ENCODE results near the gene CKB. TPM values are rescaled to one million over a fixed set of nuclear protein-coding genes. Genes with fewer than 3 reads are reported as not detected.

CKB gene
- total and polyA plus RNA-seq, 2 donors (not counting 1 experiment from before 2014, with no cell fraction given), result 65.2 to 136 TPM

DNA sequence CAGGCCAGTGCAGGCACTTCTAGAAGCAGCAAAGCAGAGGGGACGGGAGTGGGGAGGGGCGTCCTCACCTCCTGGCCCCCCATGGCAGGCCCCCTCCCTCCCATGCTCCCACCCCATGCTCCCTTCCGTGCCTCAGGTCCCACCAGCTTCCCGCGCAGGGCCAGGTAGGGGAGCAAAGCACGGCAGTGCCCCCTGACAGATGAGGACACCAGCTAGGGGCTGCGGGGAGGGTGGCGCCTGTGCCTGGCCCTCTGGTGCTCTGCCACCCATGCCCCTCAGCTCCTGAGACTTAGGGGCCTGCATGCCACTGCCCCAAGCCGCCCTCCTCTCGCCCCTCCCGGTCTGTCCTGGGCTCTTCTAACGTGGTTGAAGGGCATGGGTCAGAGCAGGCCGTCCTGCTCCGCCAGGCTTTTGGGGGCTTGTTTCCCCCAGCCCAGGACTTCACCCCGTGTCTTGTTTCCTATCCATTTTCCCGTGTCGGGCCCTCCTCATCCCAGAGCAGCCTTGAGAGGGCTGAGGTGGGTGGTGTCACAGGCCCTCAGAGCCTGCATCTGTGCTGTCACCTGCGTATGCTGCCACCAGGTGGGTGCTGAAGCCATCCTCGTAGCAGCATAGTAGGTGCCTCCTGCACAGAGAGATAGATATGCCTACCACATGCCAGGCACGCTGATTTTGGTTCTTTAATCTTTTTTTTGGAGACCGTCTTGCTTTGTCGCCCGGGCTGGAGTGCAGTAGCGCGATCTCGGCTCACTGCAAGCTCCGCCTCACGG lies 16.6 kb upstream of the CKB start:
- H3K4me3 ChIP-seq (replicated peaks in 1 of 4; ENCODE audit: control extremely low read depth in 1 of 4, insufficient read depth in 1 of 4, low read depth in 3 of 4, low read length in 4 of 4), result no peak overlapping the region
- peaks cover 46% of the 10 kb centered on the region for H3K4me1 ChIP-seq (ENCODE audit: control insufficient read depth, extremely low read depth, insufficient read depth, low read length)
- no peaks in the 10 kb centered on the region for H3K79me2 ChIP-seq (ENCODE audit: control insufficient read depth, insufficient read depth, low read length)
- no peak overlapping the region for H2AFZ ChIP-seq (ENCODE audit: low read length)
- DNase-seq (ENCODE audit: low read depth in 2 of 2), result no peak
- H3K9me3 ChIP-seq (ENCODE audit: control insufficient read depth, insufficient read depth, low read depth, low read length), result no peaks in the 10 kb centered on the region
- no peaks in the 10 kb centered on the region for H4K20me1 ChIP-seq (ENCODE audit: control insufficient read depth, extremely low read depth, insufficient read depth, low read length)
- peaks cover 5% of the 10 kb centered on the region for H3K36me3 ChIP-seq (ENCODE audit: control insufficient read depth, insufficient read depth, low read length)
- no peak overlapping the region for H3K9ac ChIP-seq (ENCODE audit: insufficient read depth, low read length)
- no peak overlapping the region for H3K4me2 ChIP-seq (ENCODE audit: extremely low read depth, insufficient read depth, low read length)
- no peak overlapping the region for H3K27ac ChIP-seq (ENCODE audit: insufficient read depth, low read length)
- no peak for TF ChIP-seq EZH2 (IDR thresholded peaks at IDR 0.05; ENCODE audit: low read length, missing control alignments)
- TF ChIP-seq, protein P1, sequence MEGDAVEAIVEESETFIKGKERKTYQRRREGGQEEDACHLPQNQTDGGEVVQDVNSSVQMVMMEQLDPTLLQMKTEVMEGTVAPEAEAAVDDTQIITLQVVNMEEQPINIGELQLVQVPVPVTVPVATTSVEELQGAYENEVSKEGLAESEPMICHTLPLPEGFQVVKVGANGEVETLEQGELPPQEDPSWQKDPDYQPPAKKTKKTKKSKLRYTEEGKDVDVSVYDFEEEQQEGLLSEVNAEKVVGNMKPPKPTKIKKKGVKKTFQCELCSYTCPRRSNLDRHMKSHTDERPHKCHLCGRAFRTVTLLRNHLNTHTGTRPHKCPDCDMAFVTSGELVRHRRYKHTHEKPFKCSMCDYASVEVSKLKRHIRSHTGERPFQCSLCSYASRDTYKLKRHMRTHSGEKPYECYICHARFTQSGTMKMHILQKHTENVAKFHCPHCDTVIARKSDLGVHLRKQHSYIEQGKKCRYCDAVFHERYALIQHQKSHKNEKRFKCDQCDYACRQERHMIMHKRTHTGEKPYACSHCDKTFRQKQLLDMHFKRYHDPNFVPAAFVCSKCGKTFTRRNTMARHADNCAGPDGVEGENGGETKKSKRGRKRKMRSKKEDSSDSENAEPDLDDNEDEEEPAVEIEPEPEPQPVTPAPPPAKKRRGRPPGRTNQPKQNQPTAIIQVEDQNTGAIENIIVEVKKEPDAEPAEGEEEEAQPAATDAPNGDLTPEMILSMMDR (conservative IDR thresholded peaks at IDR 0.05 in 1 of 2, IDR thresholded peaks at IDR 0.05 in 1 of 2; ENCODE audit: low read depth in 1 of 2, low read length in 2 of 2), result no peak
- H3K27me3 ChIP-seq (ENCODE audit: control insufficient read depth, insufficient read depth, low read length), result no peaks in the 10 kb centered on the region

DNA sequence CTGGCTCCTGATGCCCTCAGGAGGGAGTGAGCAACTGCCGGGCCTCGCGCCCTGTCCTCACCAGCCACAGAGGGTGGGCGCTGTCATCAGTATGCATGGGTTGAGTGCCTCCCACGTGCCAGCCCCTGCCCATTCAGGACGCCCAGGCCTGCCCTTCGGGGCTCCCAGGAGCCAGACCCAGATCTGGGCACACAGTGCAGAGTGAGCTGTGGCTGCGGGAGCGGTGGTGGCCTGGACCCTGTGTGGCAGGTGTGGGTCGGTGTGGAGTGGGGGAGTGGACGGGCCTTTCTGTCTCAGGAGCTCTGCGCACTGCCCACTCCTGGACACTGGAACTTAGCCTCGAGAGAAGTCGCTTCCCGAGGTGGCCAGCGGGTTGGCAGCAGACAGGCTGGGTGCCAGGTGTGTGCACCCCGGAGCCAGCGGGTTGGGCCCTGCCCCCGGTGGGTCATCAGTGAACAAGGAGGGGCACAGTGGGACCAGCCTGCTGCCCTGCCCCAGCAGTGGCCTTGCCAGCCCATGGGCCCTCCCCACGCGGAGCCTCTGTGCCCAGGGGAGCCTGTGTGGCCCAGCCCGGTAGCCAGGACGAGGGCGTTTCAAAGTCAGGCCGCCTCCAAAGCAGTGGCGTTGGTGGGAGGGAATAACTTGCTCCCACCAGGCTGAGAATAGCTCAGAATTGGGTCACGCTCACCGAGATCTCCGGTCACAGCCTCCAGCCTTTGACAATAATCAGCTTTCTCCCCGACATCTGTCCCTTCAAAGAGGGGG lies 15.8 kb upstream of the CKB start:
- no peak for DNase-seq (ENCODE audit: low read depth in 2 of 2)
- H3K27ac ChIP-seq (ENCODE audit: insufficient read depth, low read length), result no peak overlapping the region
- TF ChIP-seq, protein P1 (conservative IDR thresholded peaks at IDR 0.05 in 1 of 2, IDR thresholded peaks at IDR 0.05 in 1 of 2; ENCODE audit: low read depth in 1 of 2, low read length in 2 of 2), result no peak
- no peak for TF ChIP-seq EZH2 (IDR thresholded peaks at IDR 0.05; ENCODE audit: low read length, missing control alignments)

DNA sequence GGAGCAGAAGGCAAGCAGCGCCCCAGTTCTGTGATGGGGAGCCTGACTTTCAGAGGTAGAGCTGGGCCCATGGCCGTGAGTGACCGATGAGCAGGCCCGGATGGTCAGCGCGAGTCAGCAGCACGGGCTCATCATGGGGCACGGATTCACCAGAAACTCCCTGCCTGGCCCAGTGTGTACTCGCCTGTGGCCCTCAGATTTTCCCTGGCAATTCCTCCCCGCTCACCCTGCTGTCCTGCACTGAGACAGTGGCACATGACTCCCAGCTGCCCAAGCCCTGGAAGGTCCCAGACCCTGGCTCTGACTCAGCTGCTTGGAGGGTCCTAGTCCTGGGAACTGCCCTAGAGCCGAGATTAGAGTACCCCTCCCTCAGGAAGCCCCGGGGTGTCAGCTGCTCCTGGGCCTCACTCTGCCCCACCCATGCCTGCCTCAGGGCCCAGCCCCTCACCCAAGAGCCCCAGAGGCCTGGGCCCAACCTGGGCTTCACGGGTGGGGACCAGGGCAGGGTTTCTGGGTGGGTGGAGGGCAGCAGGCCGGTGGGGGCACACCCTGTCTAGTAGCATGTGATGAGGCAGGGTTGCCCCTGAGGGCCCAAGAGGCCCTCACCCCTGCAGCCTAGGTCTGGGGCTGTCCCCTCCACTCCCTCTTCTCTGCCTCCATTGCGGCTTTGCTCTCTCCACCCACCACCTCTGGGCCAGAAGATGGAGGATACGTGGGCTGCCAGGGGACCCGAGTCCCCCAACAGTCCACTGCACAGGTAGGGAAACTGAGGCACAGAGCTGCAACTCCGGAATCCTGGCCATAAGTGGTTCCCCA lies 14.8 kb upstream of the CKB start:
- Histone ChIP-seq H3K27me3 (ENCODE audit: control insufficient read depth, insufficient read depth, low read length) (no peaks in the 10 kb centered on the region), H3K4me3 (replicated peaks in 1 of 4; ENCODE audit: control extremely low read depth in 1 of 4, insufficient read depth in 1 of 4, low read depth in 3 of 4, low read length in 4 of 4) (no peak overlapping the region), H3K9ac (ENCODE audit: insufficient read depth, low read length) (no peak overlapping the region), H3K9me3 (ENCODE audit: control insufficient read depth, insufficient read depth, low read depth, low read length) (no peaks in the 10 kb centered on the region), H2AFZ (ENCODE audit: low read length) (no peak overlapping the region), H3K27ac (ENCODE audit: insufficient read depth, low read length) (peak overlapping the region; percentile 56), H3K4me2 (ENCODE audit: extremely low read depth, insufficient read depth, low read length) (no peak overlapping the region), H3K79me2 (ENCODE audit: control insufficient read depth, insufficient read depth, low read length) (no peaks in the 10 kb centered on the region), H3K4me1 (ENCODE audit: control insufficient read depth, extremely low read depth, insufficient read depth, low read length) (peaks cover 30% of the 10 kb centered on the region), H4K20me1 (ENCODE audit: control insufficient read depth, extremely low read depth, insufficient read depth, low read length) (no peaks in the 10 kb centered on the region), H3K36me3 (ENCODE audit: control insufficient read depth, insufficient read depth, low read length) (peaks cover 5% of the 10 kb centered on the region)
- peak in 1 of 2 donors; percentile 40 for DNase-seq (ENCODE audit: low read depth in 2 of 2)
- TF ChIP-seq, protein P1 (conservative IDR thresholded peaks at IDR 0.05 in 1 of 2, IDR thresholded peaks at IDR 0.05 in 1 of 2; ENCODE audit: low read depth in 1 of 2, low read length in 2 of 2), result no peak
- TF ChIP-seq EZH2 (IDR thresholded peaks at IDR 0.05; ENCODE audit: low read length, missing control alignments), result no peak

More for the DNA sequence above, 15.8 kb upstream of the CKB start:
- no peaks in the 10 kb centered on the region for H3K9me3 ChIP-seq (ENCODE audit: control insufficient read depth, insufficient read depth, low read depth, low read length)
- H4K20me1 ChIP-seq (ENCODE audit: control insufficient read depth, extremely low read depth, insufficient read depth, low read length), result no peaks in the 10 kb centered on the region
- no peak overlapping the region for H3K4me3 ChIP-seq (replicated peaks in 1 of 4; ENCODE audit: control extremely low read depth in 1 of 4, insufficient read depth in 1 of 4, low read depth in 3 of 4, low read length in 4 of 4)
- H2AFZ ChIP-seq (ENCODE audit: low read length), result no peak overlapping the region
- H3K4me2 ChIP-seq (ENCODE audit: extremely low read depth, insufficient read depth, low read length), result no peak overlapping the region
- peaks cover 5% of the 10 kb centered on the region for H3K36me3 ChIP-seq (ENCODE audit: control insufficient read depth, insufficient read depth, low read length)
- H3K27me3 ChIP-seq (ENCODE audit: control insufficient read depth, insufficient read depth, low read length), result no peaks in the 10 kb centered on the region
- no peak overlapping the region for H3K9ac ChIP-seq (ENCODE audit: insufficient read depth, low read length)
- peaks cover 39% of the 10 kb centered on the region for H3K4me1 ChIP-seq (ENCODE audit: control insufficient read depth, extremely low read depth, insufficient read depth, low read length)
- H3K79me2 ChIP-seq (ENCODE audit: control insufficient read depth, insufficient read depth, low read length), result no peaks in the 10 kb centered on the region

All from fibroblast of lung (primary cell).